ENCODE data around the gene MCEMP1. TPM values are rescaled to one million over a fixed set of nuclear protein-coding genes. Genes with fewer than 3 reads are reported as not detected.
A peak's percentile ranks its signal among the peaks of the same experiment; 100 is the strongest.

MCEMP1 gene
- total and polyA plus RNA-seq, 2 of the 13 experiments (the other 11 are each of a cell fraction or from before 2014, with no cell fraction given): not detected

GRCh38 chr19:7636691-7637373 lies 40.1 kb upstream of the MCEMP1 start, which contains the start of gene STXBP2 (continued):
- 0 out of 2 replicates have a peak, but pooled peaks have one; percentile 34 for TF ChIP-seq ZFP91 (CRISPR knock-in tag; IDR thresholded peaks at IDR 0.05; ENCODE audit: borderline replicate concordance)
- no peak for TF ChIP-seq PLRG1 (conservative IDR thresholded peaks at IDR 0.05)
- TF ChIP-seq ZNF276 (CRISPR knock-in tag; IDR thresholded peaks at IDR 0.05; ENCODE audit: low read depth): peak; percentile 71; the same call in 1 of the 2 replicates
- TF ChIP-seq STAT5B (CRISPR knock-in tag; IDR thresholded peaks at IDR 0.05): no peak
- TF ChIP-seq TEAD3 (CRISPR knock-in tag; optimal IDR thresholded peaks at IDR 0.05; ENCODE audit: borderline replicate concordance): peak; percentile 19
- no peak for TF ChIP-seq ZHX2 (IDR thresholded peaks at IDR 0.05; ENCODE audit: low read depth)
- no peak for TF ChIP-seq ZHX2 (CRISPR knock-in tag; IDR thresholded peaks at IDR 0.05; ENCODE audit: borderline replicate concordance)
- TF ChIP-seq TERF1 (CRISPR knock-in tag; IDR thresholded peaks at IDR 0.05): no peak
- no peak for TF ChIP-seq PRDM10 (CRISPR knock-in tag; IDR thresholded peaks at IDR 0.05; ENCODE audit: low read depth)
- no peak for TF ChIP-seq NCOA5 (CRISPR knock-in tag; IDR thresholded peaks at IDR 0.05)

All from HepG2 (cell line).